Testis (tissue), 3 donors: ENCODE measurements around the gene TFPT. TPM values are rescaled to one million over a fixed set of nuclear protein-coding genes. Genes with fewer than 3 reads are reported as not detected.

ENCODE experiments used
- DNase-seq: peaks from one replicate; pipeline ENCODE4 v3.0.0-alpha.2; 2019
- H3K27ac ChIP-seq, 2 donors: fragments of 200-600 bp; sonication (generic); one replicate each; pipeline ENCODE4 v1.5.1; 2019
- H3K27me3 ChIP-seq: fragments of 200-600 bp; sonication (generic); one replicate; pipeline ENCODE4 v1.5.1; 2019
- H3K36me3 ChIP-seq: fragments of 200-600 bp; sonication (generic); one replicate; pipeline ENCODE4 v1.5.1; 2017; ENCODE audit warnings: low read depth; ENCODE audit errors: missing control alignments
- H3K4me1 ChIP-seq: fragments of 200-600 bp; sonication (generic); one replicate; pipeline ENCODE4 v1.5.1; 2019
- H3K4me3 ChIP-seq, 2 donors: fragments of 200-600 bp; sonication (generic); one replicate each; pipeline ENCODE4 v1.5.1; 2017 to 2019
- H3K9me3 ChIP-seq: fragments of 200-600 bp; sonication (generic); one replicate; pipeline ENCODE4 v1.5.1; 2017
- CTCF ChIP-seq, 3 experiments: fragments of 450-650 bp in 2 of 3; fragments of 200-600 bp in 1 of 3; sonication (generic) in 1 of 3; IDR thresholded peaks; one replicate each; pipeline ENCODE4 v1.5.1; 2016 to 2019; ENCODE audit warnings: antibody characterized with exemption in 3 of 3, mild to moderate bottlenecking in 2 of 3, moderate library complexity in 1 of 3
- POLR2A ChIP-seq: fragments of 450-650 bp; IDR thresholded peaks from one replicate; pipeline ENCODE4 v1.6.1; 2017; ENCODE audit warnings: antibody characterized with exemption, mild to moderate bottlenecking, moderate library complexity
- WGBS, 2 donors: methylation state at CpG; one replicate each; pipeline ENCODE4 v1.1.5; 2018; 5-methylcytosine and 5-hydroxymethylcytosine counted together
- intact Hi-C: fragments of 100-400 bp; cut with DNase I; formaldehyde crosslinking; loops from one replicate; pipeline ENCODE4 v1.15.1; 2023; ENCODE audit warnings: low total_unique reads
- polyA plus RNA-seq: library from polyadenylated mRNA; stranded (reverse); fragments of 350-450 nt; fragmentation: Illumina TruSeq; extraction: RNeasy Lipid Tissue Mini Kit (QIAGEN cat#74804); gene quantifications from one replicate; pipeline ENCODE4 v1.2.3, GENCODE V29; 2014; ENCODE audit warnings: low read depth, low replicate concordance; ENCODE audit not compliant: insufficient read depth
- total RNA-seq, 2 donors: library from RNA; depleted of rRNA; stranded (reverse); fragments of >200 nt; gene quantifications; one replicate each; pipeline ENCODE4 v1.2.3, GENCODE V29; 2016

Gene TFPT
- total and polyA plus RNA-seq, 3 donors from 2014 or later = 11.2 to 16.0 (median 12.9) TPM

GRCh38 chr19:54084410-54084809 is 31.0 kb downstream of the TFPT start:
- DNase-seq = no peak
- Histone ChIP-seq H3K4me3 (no peak overlapping the region), H3K4me1 (no peaks in the 10 kb centered on the region), H3K27ac (no peak overlapping the region), H3K27me3 (no peaks in the 10 kb centered on the region), H3K36me3 (no peaks in the 10 kb centered on the region), H3K9me3 (no peaks in the 10 kb centered on the region)
- TF ChIP-seq CTCF (IDR thresholded peaks at IDR 0.05) (no peak), POLR2A (no peak)
- intact Hi-C loops = no loop called here
- 77 to 96% methylated on average over 3 of the region's 3 CpGs for WGBS, 2 donors

GRCh38 chr19:54081032-54081431 is 34.4 kb downstream of the TFPT start, which contains the start of gene TARM1:
Gene TARM1, minus strand, starts transcription at chr19:54081365. Its CDS starts 25 bp downstream, at chr19:54081340.
- H3K4me1 ChIP-seq = no peaks in the 10 kb centered on the region
- DNase-seq = no peak
- intact Hi-C loops = no loop called here
- H3K4me3 ChIP-seq = no peak within 1 kb of the TSS
- 84 to 86% methylated on average over 7 of the region's 7 CpGs for WGBS, 2 donors
- H3K9me3 ChIP-seq = no peaks in the 10 kb centered on the region
- H3K27ac ChIP-seq = no peak within 1 kb of the TSS
- no peaks in the 10 kb centered on the region for H3K27me3 ChIP-seq
- TF ChIP-seq POLR2A (no peak), CTCF (IDR thresholded peaks at IDR 0.05) (no peak)
- H3K36me3 ChIP-seq = no peaks in the 10 kb centered on the region

GRCh38 chr19:54077334-54077733 is 38.1 kb downstream of the TFPT start:
- intact Hi-C loops = no loop called here
- WGBS, 2 donors = 86 to 88% methylated on average over 5 of the region's 5 CpGs
- H3K27me3 ChIP-seq = no peaks in the 10 kb centered on the region
- H3K4me1 ChIP-seq = no peaks in the 10 kb centered on the region
- H3K36me3 ChIP-seq = no peaks in the 10 kb centered on the region
- TF ChIP-seq POLR2A (no peak), CTCF (IDR thresholded peaks at IDR 0.05) (no peak)
- no peak overlapping the region for H3K27ac ChIP-seq
- H3K4me3 ChIP-seq = no peak overlapping the region
- no peaks in the 10 kb centered on the region for H3K9me3 ChIP-seq
- no peak for DNase-seq

GRCh38 chr19:54074851-54075250 is 40.6 kb downstream of the TFPT start:
- H3K36me3 ChIP-seq = no peaks in the 10 kb centered on the region
- TF ChIP-seq CTCF (IDR thresholded peaks at IDR 0.05) = no peak
- TF ChIP-seq POLR2A = no peak
- no peaks in the 10 kb centered on the region for H3K9me3 ChIP-seq
- no peaks in the 10 kb centered on the region for H3K27me3 ChIP-seq
- H3K4me3 ChIP-seq = no peak overlapping the region
- 76 to 84% methylated on average over 7 to 9 of the region's 9 CpGs for WGBS, 2 donors
- H3K27ac ChIP-seq = no peak overlapping the region
- H3K4me1 ChIP-seq = no peaks in the 10 kb centered on the region
- intact Hi-C loops = no loop called here
- DNase-seq = no peak

- DNase-seq = no peak
- no peaks in the 10 kb centered on the region for H3K4me1 ChIP-seq
- TF ChIP-seq CTCF (IDR thresholded peaks at IDR 0.05) (no peak), POLR2A (no peak)
- WGBS, 2 donors = 80 to 87% methylated on average over 10 of the region's 10 CpGs
- H3K9me3 ChIP-seq = no peaks in the 10 kb centered on the region
- H3K27ac ChIP-seq = no peak overlapping the region
- H3K36me3 ChIP-seq = no peaks in the 10 kb centered on the region
- no peaks in the 10 kb centered on the region for H3K27me3 ChIP-seq
- no peak overlapping the region for H3K4me3 ChIP-seq
- intact Hi-C loops = no loop called here
Measured at GRCh38 chr19:54073829-54074228, 41.6 kb downstream of the TFPT start.
